ENCODE results near the gene PPM1H.

The PPM1H gene

GRCh38 chr12:62814243-62814642 is 120.7 kb downstream of the PPM1H start:
- no peak for TF ChIP-seq RAD21 (IDR thresholded peaks at IDR 0.05; ENCODE audit: low read depth)
- TF ChIP-seq, protein P1, sequence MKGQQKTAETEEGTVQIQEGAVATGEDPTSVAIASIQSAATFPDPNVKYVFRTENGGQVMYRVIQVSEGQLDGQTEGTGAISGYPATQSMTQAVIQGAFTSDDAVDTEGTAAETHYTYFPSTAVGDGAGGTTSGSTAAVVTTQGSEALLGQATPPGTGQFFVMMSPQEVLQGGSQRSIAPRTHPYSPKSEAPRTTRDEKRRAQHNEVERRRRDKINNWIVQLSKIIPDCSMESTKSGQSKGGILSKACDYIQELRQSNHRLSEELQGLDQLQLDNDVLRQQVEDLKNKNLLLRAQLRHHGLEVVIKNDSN (IDR thresholded peaks at IDR 0.05) = no peak
- TF ChIP-seq TEAD4 (IDR thresholded peaks at IDR 0.05) = no peak
- no peak for TF ChIP-seq EGR1 (IDR thresholded peaks at IDR 0.05)
- TF ChIP-seq TAF1 (IDR thresholded peaks at IDR 0.05; ENCODE audit: low read depth) = no peak
- TF ChIP-seq CREB1 (IDR thresholded peaks at IDR 0.05; ENCODE audit: low read depth) = no peak
- no peak for TF ChIP-seq NFIC (IDR thresholded peaks at IDR 0.05)
- no peak for TF ChIP-seq ZBTB7A (IDR thresholded peaks at IDR 0.05; ENCODE audit: low read depth)
- TF ChIP-seq TCF12 (IDR thresholded peaks at IDR 0.05; ENCODE audit: low read depth) = no peak
- TF ChIP-seq CEBPB (IDR thresholded peaks at IDR 0.05) = no peak
- no peak for TF ChIP-seq FOXM1 (IDR thresholded peaks at IDR 0.05; ENCODE audit: borderline replicate concordance, low read depth)
- no peak for TF ChIP-seq EP300 (IDR thresholded peaks at IDR 0.05; ENCODE audit: borderline replicate concordance)
- no peak for TF ChIP-seq YY1 (IDR thresholded peaks at IDR 0.05; ENCODE audit: low read depth)
- TF ChIP-seq MAX (IDR thresholded peaks at IDR 0.05) = no peak
- no peak for TF ChIP-seq REST (IDR thresholded peaks at IDR 0.05; ENCODE audit: low read depth)

- TF ChIP-seq RAD21 (IDR thresholded peaks at IDR 0.05; ENCODE audit: low read depth) (peak; percentile 70), MAX (IDR thresholded peaks at IDR 0.05) (peak; percentile 24; the same call in 1 of the 2 replicates), CREB1 (IDR thresholded peaks at IDR 0.05; ENCODE audit: low read depth) (no peak)
Measured at GRCh38 chr12:62813031-62813829, 121.7 kb downstream of the PPM1H start.

- TF ChIP-seq MAX (IDR thresholded peaks at IDR 0.05) (no peak), EGR1 (IDR thresholded peaks at IDR 0.05) (no peak), YY1 (IDR thresholded peaks at IDR 0.05; ENCODE audit: low read depth) (no peak), RAD21 (IDR thresholded peaks at IDR 0.05; ENCODE audit: low read depth) (no peak), TEAD4 (IDR thresholded peaks at IDR 0.05) (no peak), TCF12 (IDR thresholded peaks at IDR 0.05; ENCODE audit: low read depth) (no peak), ZBTB7A (IDR thresholded peaks at IDR 0.05; ENCODE audit: low read depth) (no peak), NFIC (IDR thresholded peaks at IDR 0.05) (no peak), REST (IDR thresholded peaks at IDR 0.05; ENCODE audit: low read depth) (no peak), EP300 (IDR thresholded peaks at IDR 0.05; ENCODE audit: borderline replicate concordance) (no peak), FOXM1 (IDR thresholded peaks at IDR 0.05; ENCODE audit: borderline replicate concordance, low read depth) (no peak), TAF1 (IDR thresholded peaks at IDR 0.05; ENCODE audit: low read depth) (no peak), CREB1 (IDR thresholded peaks at IDR 0.05; ENCODE audit: low read depth) (no peak)
- TF ChIP-seq, protein P1 (IDR thresholded peaks at IDR 0.05) = no peak
Measured at GRCh38 chr12:62808166-62808879, 126.6 kb downstream of the PPM1H start.

DNA sequence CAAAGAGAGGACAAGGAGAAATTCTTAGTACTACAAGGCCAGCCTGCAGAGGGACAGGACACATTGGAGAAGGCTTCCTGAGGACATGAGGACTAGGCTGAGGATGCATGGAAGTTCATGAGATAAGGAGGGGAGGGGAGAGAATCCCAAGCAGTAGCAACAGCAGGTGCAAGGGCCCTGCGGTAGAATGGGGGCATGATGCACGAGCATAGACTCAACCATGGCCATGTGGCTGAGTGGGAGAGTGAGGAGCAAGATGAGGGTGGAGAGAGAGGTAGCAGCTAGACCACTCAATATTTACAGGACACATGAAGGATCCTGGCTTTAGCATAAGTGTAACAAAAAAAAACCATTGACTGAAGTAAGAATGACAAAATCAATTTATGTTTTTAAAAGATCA is 128.1 kb downstream of the PPM1H start:
- no peak for TF ChIP-seq FOXM1 (IDR thresholded peaks at IDR 0.05; ENCODE audit: borderline replicate concordance, low read depth)
- no peak for TF ChIP-seq TCF12 (IDR thresholded peaks at IDR 0.05; ENCODE audit: low read depth)
- TF ChIP-seq EGR1 (IDR thresholded peaks at IDR 0.05) = no peak
- TF ChIP-seq TEAD4 (IDR thresholded peaks at IDR 0.05) = no peak
- TF ChIP-seq, protein P1 (IDR thresholded peaks at IDR 0.05) = no peak
- TF ChIP-seq YY1 (IDR thresholded peaks at IDR 0.05; ENCODE audit: low read depth) = no peak
- TF ChIP-seq ZBTB7A (IDR thresholded peaks at IDR 0.05; ENCODE audit: low read depth) = no peak
- TF ChIP-seq REST (IDR thresholded peaks at IDR 0.05; ENCODE audit: low read depth) = no peak
- TF ChIP-seq RAD21 (IDR thresholded peaks at IDR 0.05; ENCODE audit: low read depth) = no peak
- TF ChIP-seq TAF1 (IDR thresholded peaks at IDR 0.05; ENCODE audit: low read depth) = no peak
- TF ChIP-seq EP300 (IDR thresholded peaks at IDR 0.05; ENCODE audit: borderline replicate concordance) = no peak
- no peak for TF ChIP-seq MAX (IDR thresholded peaks at IDR 0.05)
- TF ChIP-seq NFIC (IDR thresholded peaks at IDR 0.05) = no peak
- TF ChIP-seq CREB1 (IDR thresholded peaks at IDR 0.05; ENCODE audit: low read depth) = no peak
- TF ChIP-seq CEBPB (IDR thresholded peaks at IDR 0.05) = no peak

Measured in Ishikawa (cell line).